GM19025 (cell line): ENCODE results near the gene C20orf144.
"Not testable (repeated sequence)": the region's sequence is repeated elsewhere in the genome, so short reads cannot be mapped to it uniquely, and the experiment has no call there.

ENCODE experiments used
- ATAC-seq: cut with Tn5 transposase; IDR thresholded peaks from one replicate; pipeline ENCODE4 v1.9.1; 2021; ENCODE audit warnings: mild to moderate bottlenecking, low read depth, moderate library complexity; ENCODE audit not compliant: unreplicated experiment

Gene C20orf144

GRCh38 chr20:33689493-33689892, 27.4 kb downstream of the C20orf144 start:
- ATAC-seq, result no peak

- ATAC-seq, result no peak
These were observed 27.8 kb downstream of the C20orf144 start for GRCh38 chr20:33689973-33690372.

DNA sequence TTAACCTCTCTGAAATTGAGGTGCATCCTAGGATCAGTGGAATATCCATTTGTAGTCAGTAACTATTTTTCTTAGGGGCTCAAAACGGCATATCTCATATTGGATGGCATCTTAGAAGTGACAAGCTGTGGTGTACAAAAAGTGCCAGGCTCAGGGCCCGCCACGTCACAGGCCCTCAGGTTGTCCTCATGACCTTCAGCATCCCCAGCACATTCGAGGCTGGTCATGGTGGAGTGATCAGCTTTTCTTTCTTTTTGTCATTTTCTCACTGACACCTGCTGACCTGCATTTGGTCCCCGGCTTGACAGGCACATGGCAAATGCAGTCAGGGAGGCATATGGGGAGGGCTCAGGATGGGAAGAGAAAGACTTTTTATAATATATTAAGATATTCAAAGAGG, 31.2 kb downstream of the C20orf144 start:
- ATAC-seq, result no peak

GRCh38 chr20:33693741-33694638, 31.9 kb downstream of the C20orf144 start:
- ATAC-seq, result no peak

- no peak for ATAC-seq
These were observed 32.5 kb downstream of the C20orf144 start for GRCh38 chr20:33694639-33695012.

DNA sequence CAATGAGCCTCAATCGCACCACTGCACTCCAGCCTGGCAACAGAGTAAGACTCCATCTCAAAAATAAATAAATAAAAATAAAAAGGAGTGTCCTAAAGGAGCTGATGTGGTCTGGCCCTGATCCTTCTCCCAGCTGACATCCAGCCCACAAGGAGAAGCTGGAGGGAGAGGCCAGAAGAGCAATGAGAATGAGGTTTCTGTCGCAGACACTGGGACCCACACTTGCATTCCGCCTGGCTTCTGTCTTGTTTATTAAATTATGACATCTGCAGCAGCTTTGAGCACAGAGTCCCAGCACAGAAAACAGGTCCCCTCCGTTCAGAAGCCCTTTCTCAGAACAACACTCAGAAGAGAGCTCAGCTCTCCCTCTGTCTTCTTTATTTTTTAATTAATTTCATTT, 34.3 kb downstream of the C20orf144 start:
- no peak for ATAC-seq

DNA sequence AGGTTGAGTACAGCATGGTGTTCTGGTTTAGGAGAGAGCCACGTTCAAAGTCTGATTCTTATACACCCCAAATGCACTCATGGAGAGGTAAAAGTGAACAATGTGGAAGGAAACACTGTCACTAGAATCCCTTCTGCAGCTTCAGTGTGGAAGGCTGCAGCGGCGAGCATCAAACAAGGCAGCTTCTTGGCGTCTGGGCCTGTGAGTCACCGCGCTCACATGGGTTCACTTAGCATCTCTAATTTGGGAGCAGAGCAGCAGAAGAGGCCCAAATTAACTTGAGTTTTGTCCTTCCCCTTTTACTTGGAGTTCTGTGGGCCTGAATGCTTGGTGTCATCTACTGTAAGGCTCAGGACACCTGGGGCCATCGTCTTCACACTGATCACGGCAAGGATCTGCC, 35.0 kb downstream of the C20orf144 start:
- no peak for ATAC-seq

- ATAC-seq, result not testable (repeated sequence)
These were observed 36.8 kb downstream of the C20orf144 start for GRCh38 chr20:33698966-33699365.

- not testable (repeated sequence) for ATAC-seq
These were observed 38.7 kb downstream of the C20orf144 start for GRCh38 chr20:33700696-33701441.

DNA sequence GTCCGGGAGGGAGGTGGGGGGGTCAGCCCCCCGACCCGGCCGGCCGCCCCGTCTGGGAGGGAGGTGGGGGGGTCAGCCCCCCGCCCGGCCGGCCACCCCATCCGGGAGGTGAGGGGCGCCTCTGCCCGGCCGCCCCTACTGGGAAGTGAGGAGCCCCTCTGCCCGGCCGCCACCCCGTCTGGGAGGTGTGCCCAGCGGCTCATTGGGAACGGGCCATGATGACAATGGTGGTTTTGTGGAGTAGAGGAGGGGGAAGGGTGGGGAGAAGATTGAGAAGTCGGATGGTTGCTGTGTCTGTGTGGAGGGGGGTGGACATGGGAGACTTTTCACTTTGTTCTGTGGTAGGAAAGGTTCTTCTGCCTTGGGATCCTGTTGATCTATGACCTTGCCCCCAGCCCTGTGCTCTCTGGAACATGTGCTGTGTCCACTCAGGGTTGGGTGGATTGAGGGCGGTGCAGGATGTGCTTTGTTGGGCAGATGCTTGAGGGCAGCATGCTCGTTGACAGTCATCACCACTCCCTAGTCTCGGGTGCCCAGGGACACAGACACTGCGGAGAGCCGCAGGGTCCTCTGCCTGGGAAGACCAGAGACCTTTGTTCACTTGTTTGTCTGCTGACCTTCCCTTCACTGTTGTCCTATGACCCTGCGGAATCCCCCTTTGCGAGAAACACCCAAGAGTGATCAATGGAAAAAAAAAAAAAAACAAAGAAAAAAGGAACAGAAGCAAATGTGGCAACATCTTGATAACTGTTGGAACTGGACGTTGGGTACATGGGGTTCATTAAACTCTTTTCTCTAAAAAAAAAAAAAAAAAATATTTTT, 39.7 kb downstream of the C20orf144 start:
- no peak for ATAC-seq

- ATAC-seq, result no peak
These were observed 40.7 kb downstream of the C20orf144 start for GRCh38 chr20:33702861-33703260.

- no peak for ATAC-seq
These were observed 41.5 kb downstream of the C20orf144 start for GRCh38 chr20:33703498-33704137.

- no peak for ATAC-seq
These were observed 42.2 kb downstream of the C20orf144 start for GRCh38 chr20:33704197-33704924.

DNA sequence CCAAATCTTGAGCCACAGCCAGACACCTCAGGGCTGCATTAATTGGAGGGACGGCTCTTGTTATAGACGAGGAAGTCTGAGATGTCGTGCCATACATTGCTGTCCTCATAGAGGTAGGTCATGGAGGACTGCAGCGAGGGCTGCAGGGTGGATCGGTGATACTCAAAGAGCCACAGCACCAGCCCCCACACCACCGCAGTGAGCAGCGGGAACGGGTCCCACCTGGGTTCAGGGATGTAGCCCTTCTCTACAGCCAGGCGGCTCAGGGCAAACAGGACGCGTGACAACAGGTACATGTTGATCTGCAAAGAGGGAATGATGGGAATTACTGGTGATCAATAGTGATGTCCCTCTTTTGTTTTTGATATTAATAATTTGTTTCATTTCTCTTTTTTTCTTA, 45.5 kb downstream of the C20orf144 start:
- ATAC-seq, result no peak

DNA sequence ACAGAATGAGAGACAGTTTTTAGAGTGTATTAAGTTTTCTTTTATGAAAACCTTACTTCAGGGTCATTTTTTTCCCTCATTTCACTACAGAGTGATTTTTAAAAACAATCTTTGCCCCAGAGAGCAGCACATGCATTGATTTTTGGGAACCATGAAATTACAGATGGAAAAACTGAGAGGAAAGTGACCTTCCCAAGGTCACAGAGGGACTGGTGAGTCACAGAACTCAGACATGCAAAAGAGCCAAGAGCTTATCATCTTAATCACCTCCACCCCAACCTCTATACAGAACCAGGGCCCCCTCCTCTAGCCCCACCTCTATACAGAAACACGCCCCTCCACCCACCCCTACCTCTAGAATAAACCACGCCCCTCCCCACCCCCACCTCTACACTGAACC, 47.3 kb downstream of the C20orf144 start:
- ATAC-seq, result no peak

GRCh38 chr20:33709905-33710541, 47.9 kb downstream of the C20orf144 start:
- ATAC-seq, result no peak

- no peak for ATAC-seq
These were observed 48.7 kb downstream of the C20orf144 start for GRCh38 chr20:33710681-33711445.

GRCh38 chr20:33711446-33711738, 49.3 kb downstream of the C20orf144 start:
- ATAC-seq, result no peak
